Measurements from ENCODE around the gene SURF6.
A peak's percentile ranks its signal among the peaks of the same experiment; 100 is the strongest.

The SURF6 gene

DNA sequence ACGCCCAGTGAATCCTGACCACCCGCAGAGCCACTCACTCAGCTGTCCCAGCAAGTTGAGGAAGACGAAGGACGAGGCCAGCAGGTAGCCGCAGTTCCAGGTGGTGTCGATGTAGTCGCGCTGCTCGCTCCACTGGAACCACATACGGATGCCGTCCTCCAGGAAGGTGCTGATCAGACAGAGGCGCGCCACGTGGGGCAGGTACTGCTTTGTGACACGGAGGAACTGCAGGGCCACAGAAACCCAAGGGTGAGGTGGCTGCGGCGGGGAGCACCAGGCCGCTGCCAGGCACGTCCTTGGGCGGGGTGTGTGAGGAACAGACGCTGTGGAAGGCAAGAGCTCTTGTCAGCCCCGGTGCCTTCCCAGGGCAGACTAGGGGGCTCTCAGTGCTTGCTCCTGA, 31.2 kb upstream of the SURF6 start:
- peaks cover 81% of the 10 kb centered on the region for H3K79me2 ChIP-seq (ENCODE audit: control insufficient read depth, insufficient read depth, low read length, unreplicated experiment)
- no peak overlapping the region for H2AFZ ChIP-seq (ENCODE audit: low read length, unreplicated experiment)
- H3K27ac ChIP-seq (ENCODE audit: low read depth, low read length), result no peak overlapping the region
- peaks cover 27% of the 10 kb centered on the region for H3K36me3 ChIP-seq (ENCODE audit: insufficient read depth, low read length)
- H3K4me3 ChIP-seq (ENCODE audit: low read depth, low read length), result no peak overlapping the region
- peaks cover 35% of the 10 kb centered on the region for H3K4me1 ChIP-seq (ENCODE audit: control insufficient read depth, insufficient read depth, low read length, unreplicated experiment)
- no peaks in the 10 kb centered on the region for H3K27me3 ChIP-seq (ENCODE audit: insufficient read depth, low read length)

- Histone ChIP-seq H3K4me1 (ENCODE audit: control insufficient read depth, insufficient read depth, low read length, unreplicated experiment) (peaks cover 27% of the 10 kb centered on the region), H2AFZ (ENCODE audit: low read length, unreplicated experiment) (no peak overlapping the region), H3K36me3 (ENCODE audit: insufficient read depth, low read length) (peaks cover 31% of the 10 kb centered on the region), H3K27me3 (ENCODE audit: insufficient read depth, low read length) (no peaks in the 10 kb centered on the region), H3K79me2 (ENCODE audit: control insufficient read depth, insufficient read depth, low read length, unreplicated experiment) (peaks cover 73% of the 10 kb centered on the region), H3K4me3 (ENCODE audit: low read depth, low read length) (no peak overlapping the region), H3K27ac (ENCODE audit: low read depth, low read length) (no peak overlapping the region)
These were observed 30.4 kb upstream of the SURF6 start for GRCh38 chr9:133366435-133366834.

DNA sequence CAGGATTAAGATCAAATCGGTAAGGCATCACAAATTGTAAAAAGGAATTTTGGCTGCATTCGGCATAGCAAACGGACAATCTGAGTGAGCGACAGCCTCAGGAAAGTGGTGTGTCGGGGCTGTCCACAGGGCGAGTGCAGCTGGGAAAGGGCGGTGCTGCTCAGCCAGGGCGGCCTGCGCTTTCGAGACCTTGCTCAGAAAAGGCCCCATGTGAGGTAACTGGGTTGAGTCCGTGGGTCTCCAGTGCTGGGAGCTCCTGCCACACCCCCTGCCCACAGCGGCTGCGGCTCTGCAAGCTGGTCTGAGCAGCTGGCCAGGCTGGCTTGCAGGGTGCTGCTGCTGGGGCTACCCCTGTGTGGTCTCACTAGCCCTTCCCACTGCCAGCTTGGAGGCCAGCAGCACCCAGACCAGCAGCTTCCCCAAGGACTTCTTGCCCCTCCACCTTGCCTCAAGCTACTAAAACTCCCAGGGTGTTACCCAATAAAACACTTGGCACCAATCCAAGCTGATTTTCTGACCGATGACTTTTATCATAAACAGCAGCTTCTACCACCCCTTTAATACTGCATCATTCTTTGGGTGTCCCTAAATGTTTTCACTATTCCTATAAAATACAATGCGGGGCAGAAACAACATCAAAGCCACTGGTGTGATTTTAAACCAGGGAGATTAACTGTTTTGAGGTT, 26.5 kb upstream of the SURF6 start:
- H3K4me3 ChIP-seq (ENCODE audit: low read depth, low read length), result no peak overlapping the region
- peaks cover 31% of the 10 kb centered on the region for H3K36me3 ChIP-seq (ENCODE audit: insufficient read depth, low read length)
- no peak overlapping the region for H2AFZ ChIP-seq (ENCODE audit: low read length, unreplicated experiment)
- no peak overlapping the region for H3K27ac ChIP-seq (ENCODE audit: low read depth, low read length)
- H3K79me2 ChIP-seq (ENCODE audit: control insufficient read depth, insufficient read depth, low read length, unreplicated experiment), result peaks cover 37% of the 10 kb centered on the region
- no peaks in the 10 kb centered on the region for H3K27me3 ChIP-seq (ENCODE audit: insufficient read depth, low read length)
- peaks cover 2% of the 10 kb centered on the region for H3K4me1 ChIP-seq (ENCODE audit: control insufficient read depth, insufficient read depth, low read length, unreplicated experiment)

DNA sequence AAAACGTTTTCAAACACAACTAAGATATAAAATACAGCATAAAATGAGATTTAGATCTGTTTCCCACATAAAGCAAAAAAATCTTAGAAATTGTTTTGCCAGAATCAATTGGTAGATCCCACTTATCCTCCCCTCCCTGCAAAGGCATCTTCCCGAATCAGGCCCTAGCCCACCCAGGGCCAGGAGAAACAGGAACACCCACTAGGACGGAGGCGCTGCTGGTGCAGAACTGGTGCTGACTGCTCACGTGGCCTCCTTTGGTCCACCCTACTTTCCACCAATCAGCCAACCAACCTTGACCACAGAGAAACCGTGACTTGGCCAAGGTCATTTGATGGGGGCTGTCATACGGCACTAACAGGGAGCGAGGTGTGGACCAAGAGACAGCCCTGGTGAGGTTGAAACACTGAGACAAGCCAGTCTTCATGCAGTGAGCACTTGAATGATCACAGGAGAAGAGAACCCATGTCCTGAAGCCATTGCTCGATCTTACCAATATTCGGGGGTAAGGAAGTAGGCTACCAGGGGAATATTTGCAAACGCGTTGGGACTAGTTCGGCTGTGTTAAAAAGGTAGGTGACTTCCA, 25.6 kb upstream of the SURF6 start:
- Histone ChIP-seq H3K4me1 (ENCODE audit: control insufficient read depth, insufficient read depth, low read length, unreplicated experiment) (peaks cover 8% of the 10 kb centered on the region), H3K27ac (ENCODE audit: low read depth, low read length) (no peak overlapping the region), H2AFZ (ENCODE audit: low read length, unreplicated experiment) (no peak overlapping the region), H3K36me3 (ENCODE audit: insufficient read depth, low read length) (peaks cover 25% of the 10 kb centered on the region), H3K4me3 (ENCODE audit: low read depth, low read length) (no peak overlapping the region), H3K79me2 (ENCODE audit: control insufficient read depth, insufficient read depth, low read length, unreplicated experiment) (peaks cover 36% of the 10 kb centered on the region), H3K27me3 (ENCODE audit: insufficient read depth, low read length) (no peaks in the 10 kb centered on the region)

GRCh38 chr9:133360400-133361393, 24.7 kb upstream of the SURF6 start:
- H3K4me3 ChIP-seq (ENCODE audit: low read depth, low read length), result no peak overlapping the region
- peaks cover 18% of the 10 kb centered on the region for H3K36me3 ChIP-seq (ENCODE audit: insufficient read depth, low read length)
- H3K27me3 ChIP-seq (ENCODE audit: insufficient read depth, low read length), result no peaks in the 10 kb centered on the region
- no peak overlapping the region for H3K27ac ChIP-seq (ENCODE audit: low read depth, low read length)
- peaks cover 27% of the 10 kb centered on the region for H3K79me2 ChIP-seq (ENCODE audit: control insufficient read depth, insufficient read depth, low read length, unreplicated experiment)
- H2AFZ ChIP-seq (ENCODE audit: low read length, unreplicated experiment), result no peak overlapping the region
- peaks cover 8% of the 10 kb centered on the region for H3K4me1 ChIP-seq (ENCODE audit: control insufficient read depth, insufficient read depth, low read length, unreplicated experiment)

GRCh38 chr9:133359399-133360175, 23.6 kb upstream of the SURF6 start:
- Histone ChIP-seq H2AFZ (ENCODE audit: low read length, unreplicated experiment) (no peak overlapping the region), H3K4me1 (ENCODE audit: control insufficient read depth, insufficient read depth, low read length, unreplicated experiment) (peaks cover 18% of the 10 kb centered on the region), H3K79me2 (ENCODE audit: control insufficient read depth, insufficient read depth, low read length, unreplicated experiment) (peaks cover 22% of the 10 kb centered on the region), H3K4me3 (ENCODE audit: low read depth, low read length) (no peak overlapping the region), H3K36me3 (ENCODE audit: insufficient read depth, low read length) (peaks cover 12% of the 10 kb centered on the region; the same call in 1 of the 2 replicates), H3K27me3 (ENCODE audit: insufficient read depth, low read length) (no peaks in the 10 kb centered on the region), H3K27ac (ENCODE audit: low read depth, low read length) (no peak overlapping the region)

DNA sequence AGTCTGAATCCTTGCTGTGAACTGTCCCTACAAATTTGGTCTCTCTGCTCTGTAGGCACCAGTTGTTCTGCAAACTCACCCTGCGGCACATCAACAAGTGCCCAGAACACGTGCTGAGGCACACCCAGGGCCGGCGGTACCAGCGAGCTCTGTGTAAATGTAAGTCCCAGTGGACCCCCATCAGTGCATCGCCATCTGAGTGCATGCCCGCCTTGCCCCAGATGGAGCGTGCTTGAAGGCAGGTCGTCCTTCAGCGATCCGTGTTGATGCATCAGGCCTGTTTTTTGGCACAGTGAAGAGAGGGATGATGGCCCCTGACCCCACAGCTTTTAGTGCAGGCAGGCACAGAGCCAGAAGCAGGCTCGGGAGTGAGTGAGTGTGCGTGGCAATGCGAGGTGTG, 21.7 kb upstream of the SURF6 start:
- H3K27me3 ChIP-seq (ENCODE audit: insufficient read depth, low read length), result no peaks in the 10 kb centered on the region
- peaks cover 18% of the 10 kb centered on the region for H3K4me1 ChIP-seq (ENCODE audit: control insufficient read depth, insufficient read depth, low read length, unreplicated experiment)
- H3K36me3 ChIP-seq (ENCODE audit: insufficient read depth, low read length), result peaks cover 6% of the 10 kb centered on the region; the same call in 1 of the 2 replicates
- H3K4me3 ChIP-seq (ENCODE audit: low read depth, low read length), result no peak overlapping the region
- H3K79me2 ChIP-seq (ENCODE audit: control insufficient read depth, insufficient read depth, low read length, unreplicated experiment), result peaks cover 18% of the 10 kb centered on the region
- H3K27ac ChIP-seq (ENCODE audit: low read depth, low read length), result no peak overlapping the region
- H2AFZ ChIP-seq (ENCODE audit: low read length, unreplicated experiment), result no peak overlapping the region

DNA sequence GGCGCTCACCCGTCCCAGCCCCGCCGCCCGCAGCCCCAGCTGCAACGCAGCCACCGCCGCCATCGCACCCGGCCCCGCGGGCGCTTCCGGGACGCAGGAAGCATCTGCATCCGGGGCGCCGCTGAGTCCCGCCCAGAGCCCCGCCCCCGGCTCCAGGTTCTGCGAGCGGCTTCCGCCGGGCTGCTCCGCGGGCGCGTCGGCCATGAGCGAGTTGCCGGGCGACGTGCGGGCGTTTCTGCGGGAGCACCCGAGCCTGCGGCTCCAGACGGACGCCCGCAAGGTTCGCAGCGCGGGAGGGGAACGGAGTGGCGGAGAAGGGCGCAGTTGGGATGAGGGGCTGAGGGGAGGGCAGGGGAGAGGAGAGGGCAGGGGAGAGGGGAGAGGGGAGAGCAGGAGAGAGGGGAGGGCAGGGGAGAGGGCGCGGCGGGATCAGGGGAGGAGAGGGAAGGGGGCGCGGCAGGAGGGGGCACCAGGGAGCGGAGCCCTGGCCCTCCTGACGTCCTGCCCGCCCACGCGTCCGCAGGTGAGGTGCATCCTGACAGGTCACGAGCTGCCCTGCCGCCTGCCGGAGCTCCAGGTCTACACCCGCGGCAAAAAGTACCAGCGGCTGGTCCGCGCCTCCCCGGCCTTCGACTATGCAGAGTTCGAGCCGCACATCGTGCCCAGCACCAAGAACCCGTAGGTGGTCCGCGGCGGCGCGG, 20.6 kb upstream of the SURF6 start, which contains the start of the genes SURF1 and SURF2:
Gene SURF1, minus strand, starts transcription at position 97 of the 701 bp plus-strand sequence. Its CDS starts 34 bp downstream, at position 63.
Gene SURF2, plus strand, starts transcription at position 160 of the 701 bp plus-strand sequence. Its CDS starts 43 bp downstream, at position 203.
- Histone ChIP-seq H3K4me1 (ENCODE audit: control insufficient read depth, insufficient read depth, low read length, unreplicated experiment) (peaks cover 21% of the 10 kb centered on the region), H3K27me3 (ENCODE audit: insufficient read depth, low read length) (no peaks in the 10 kb centered on the region), H3K4me3 (ENCODE audit: low read depth, low read length) (peak within 1 kb of the TSS; percentile 95), H3K36me3 (ENCODE audit: insufficient read depth, low read length) (0 out of 2 replicates have a peak, but pooled peaks cover 7% of the 10 kb centered on the region), H3K27ac (ENCODE audit: low read depth, low read length) (peak within 1 kb of the TSS; percentile 23; the same call in 1 of the 2 replicates), H3K79me2 (ENCODE audit: control insufficient read depth, insufficient read depth, low read length, unreplicated experiment) (peaks cover 18% of the 10 kb centered on the region), H2AFZ (ENCODE audit: low read length, unreplicated experiment) (peak within 1 kb of the TSS; percentile 30)

GRCh38 chr9:133355881-133356357, 19.9 kb upstream of the SURF6 start:
- Histone ChIP-seq H3K4me1 (ENCODE audit: control insufficient read depth, insufficient read depth, low read length, unreplicated experiment) (peaks cover 28% of the 10 kb centered on the region), H3K27ac (ENCODE audit: low read depth, low read length) (peak overlapping the region; percentile 23; the same call in 1 of the 2 replicates), H3K36me3 (ENCODE audit: insufficient read depth, low read length) (peaks cover 12% of the 10 kb centered on the region), H3K4me3 (ENCODE audit: low read depth, low read length) (peak overlapping the region; percentile 95), H2AFZ (ENCODE audit: low read length, unreplicated experiment) (no peak overlapping the region), H3K79me2 (ENCODE audit: control insufficient read depth, insufficient read depth, low read length, unreplicated experiment) (peaks cover 19% of the 10 kb centered on the region), H3K27me3 (ENCODE audit: insufficient read depth, low read length) (no peaks in the 10 kb centered on the region)

All from ACC112 (cell line).